H9 (cell line): ENCODE data around the gene TSPAN32. TPM values are rescaled to one million over a fixed set of nuclear protein-coding genes. Genes with fewer than 3 reads are reported as not detected.

Experiments used
- DNase-seq: peaks from one replicate; pipeline ENCODE4 v3.0.0-alpha.2; 2017
- H2AFZ ChIP-seq: one replicate; pipeline ENCODE4 v1.6.1; 2013; ENCODE audit warnings: mild to moderate bottlenecking, low read length, control low read depth, moderate library complexity
- H2AK5ac ChIP-seq: 2 replicates; pipeline ENCODE4 v1.6.1; 2013; ENCODE audit warnings: low read length, control low read depth, mixed read lengths; ENCODE audit not compliant: insufficient read length
- H2BK120ac ChIP-seq: one replicate; pipeline ENCODE4 v1.6.1; 2013; ENCODE audit warnings: low read depth, mild to moderate bottlenecking, low read length, control low read depth, inconsistent platforms; ENCODE audit not compliant: poor library complexity, severe bottlenecking
- H2BK12ac ChIP-seq: 2 replicates; pipeline ENCODE4 v1.6.1; 2013; ENCODE audit warnings: low read length, control low read depth, mixed read lengths, low read depth; ENCODE audit not compliant: insufficient read length
- H2BK15ac ChIP-seq: 2 replicates; pipeline ENCODE4 v1.6.1; 2013; ENCODE audit warnings: low read depth, low read length, control low read depth
- H2BK20ac ChIP-seq: one replicate; pipeline ENCODE4 v1.6.1; 2013; ENCODE audit warnings: low read depth, mild to moderate bottlenecking, low read length, control low read depth, inconsistent platforms; ENCODE audit not compliant: poor library complexity, severe bottlenecking
- H2BK5ac ChIP-seq: 2 replicates; pipeline ENCODE4 v1.6.1; 2013; ENCODE audit warnings: low read length, control low read depth, mixed read lengths; ENCODE audit not compliant: insufficient read length
- H3K14ac ChIP-seq: 2 replicates; pipeline ENCODE4 v1.6.1; 2013; ENCODE audit warnings: low read length, control low read depth; ENCODE audit not compliant: insufficient read depth
- H3K18ac ChIP-seq: 2 replicates; pipeline ENCODE4 v1.6.1; 2013; ENCODE audit warnings: low read depth, mild to moderate bottlenecking, mixed read lengths, low read length, control low read depth; ENCODE audit not compliant: insufficient read length
- H3K23ac ChIP-seq: 2 replicates; pipeline ENCODE4 v1.6.1; 2013; ENCODE audit warnings: low read length, control low read depth, mixed read lengths, low read depth; ENCODE audit not compliant: insufficient read length
- H3K23me2 ChIP-seq: 2 replicates; pipeline ENCODE4 v1.6.1; 2013; ENCODE audit warnings: low read depth, mild to moderate bottlenecking, mixed read lengths, low read length, control low read depth; ENCODE audit not compliant: insufficient read length, poor library complexity, severe bottlenecking
- H3K27ac ChIP-seq: 2 replicates; pipeline ENCODE4 v1.5.1; 2013; ENCODE audit warnings: low read length, control low read depth, mixed read lengths, low read depth; ENCODE audit not compliant: insufficient read length
- H3K27me3 ChIP-seq: 2 replicates; pipeline ENCODE4 v1.6.1; 2013; ENCODE audit warnings: low read length, control low read depth, inconsistent platforms; ENCODE audit not compliant: insufficient read depth
- H3K4ac ChIP-seq: 2 replicates; pipeline ENCODE4 v1.6.1; 2013; ENCODE audit warnings: low read depth, mild to moderate bottlenecking, control low read depth, inconsistent platforms, low read length, moderate library complexity
- H3K4me1 ChIP-seq: 2 replicates; pipeline ENCODE4 v1.6.1; 2013; ENCODE audit warnings: low read length, control low read depth, inconsistent platforms; ENCODE audit not compliant: insufficient read depth
- H3K4me2 ChIP-seq: 2 replicates; pipeline ENCODE4 v1.6.1; 2013; ENCODE audit warnings: low read length, control low read depth, mixed read lengths; ENCODE audit not compliant: insufficient read length, insufficient read depth
- H3K56ac ChIP-seq: 2 replicates; pipeline ENCODE4 v1.6.1; 2013; ENCODE audit warnings: low read depth, mild to moderate bottlenecking, mixed read lengths, low read length, control low read depth; ENCODE audit not compliant: insufficient read length
- H3K79me1 ChIP-seq: 2 replicates; pipeline ENCODE4 v1.6.1; 2013; ENCODE audit warnings: low read depth, mild to moderate bottlenecking, moderate library complexity, low read length, control low read depth, inconsistent platforms; ENCODE audit not compliant: insufficient read depth, poor library complexity, severe bottlenecking
- H3K79me2 ChIP-seq: 2 replicates; pipeline ENCODE4 v1.6.1; 2013; ENCODE audit warnings: low read length, control low read depth, inconsistent platforms; ENCODE audit not compliant: insufficient read depth
- H3K9ac ChIP-seq: 2 replicates; pipeline ENCODE4 v1.6.1; 2013; ENCODE audit warnings: low read length, control low read depth, mixed read lengths; ENCODE audit not compliant: insufficient read length; ENCODE audit errors: extremely low read depth
- H3K9me3 ChIP-seq: one replicate; pipeline ENCODE4 v1.6.1; 2013; ENCODE audit warnings: low read depth, low read length, inconsistent platforms; ENCODE audit not compliant: control insufficient read depth
- H3T11ph ChIP-seq: one replicate; pipeline ENCODE4 v1.6.1; 2013; ENCODE audit warnings: mild to moderate bottlenecking, low read length, control low read depth, inconsistent platforms
- H4K20me1 ChIP-seq: one replicate; pipeline ENCODE4 v1.6.1; 2013; ENCODE audit not compliant: control insufficient read depth, insufficient read length, insufficient read depth
- H4K5ac ChIP-seq: 2 replicates; pipeline ENCODE4 v1.6.1; 2013; ENCODE audit warnings: low read depth, mild to moderate bottlenecking, mixed read lengths, low read length, control low read depth; ENCODE audit not compliant: insufficient read length
- H4K8ac ChIP-seq: replicated peaks from 2 replicates; pipeline ENCODE4 v1.6.1; 2013; ENCODE audit warnings: low read length, control low read depth, mixed read lengths, low read depth; ENCODE audit not compliant: insufficient read length
- H4K91ac ChIP-seq: 2 replicates; pipeline ENCODE4 v1.6.1; 2013; ENCODE audit warnings: low read depth, mild to moderate bottlenecking, moderate library complexity, mixed read lengths, low read length, control low read depth; ENCODE audit not compliant: insufficient read length
- H3K27ac Mint-ChIP-seq, 3 experiments: 2 replicates in 2 of 3; 3 replicates in 1 of 3; pipeline ENCODE4 v1.8.0; 2020 to 2021; ENCODE audit warnings: mixed read lengths in 3 of 3, mild to moderate bottlenecking in 1 of 3, moderate library complexity in 1 of 3
- H3K27me3 Mint-ChIP-seq: 2 replicates; pipeline ENCODE4 v1.8.0; 2021; ENCODE audit warnings: low read depth, mild to moderate bottlenecking, moderate library complexity, mixed read lengths
- H3K36me3 Mint-ChIP-seq, 3 experiments: 2 replicates in 2 of 3; 3 replicates in 1 of 3; pipeline ENCODE4 v1.8.0; 2020 to 2021; ENCODE audit warnings: low read depth in 3 of 3, mixed read lengths in 3 of 3; ENCODE audit not compliant: insufficient read depth in 1 of 3
- H3K4me1 Mint-ChIP-seq, 2 experiments: 2 replicates each; pipeline ENCODE4 v1.8.0; 2020; ENCODE audit warnings: mixed read lengths in 2 of 2
- H3K4me3 Mint-ChIP-seq, 2 experiments: 2 replicates in 1 of 2; 3 replicates in 1 of 2; pipeline ENCODE4 v1.8.0; 2020 to 2021; ENCODE audit warnings: mild to moderate bottlenecking in 2 of 2, mixed read lengths in 2 of 2, moderate library complexity in 1 of 2
- H3K9me3 Mint-ChIP-seq, 2 experiments: 2 replicates in 1 of 2; 3 replicates in 1 of 2; pipeline ENCODE4 v1.8.0; 2020; ENCODE audit warnings: mild to moderate bottlenecking in 2 of 2, mixed read lengths in 2 of 2, moderate library complexity in 1 of 2
- WGBS: extraction: QIAGEN DNeasy Blood & Tissue Kit; methylation state at CpG from one replicate; pipeline ENCODE4 v1.1.7; 2013; ENCODE audit warnings: missing lambda C conversion rate, low lambda C conversion rate, mixed read lengths; ENCODE audit not compliant: insufficient read length; ENCODE audit errors: extremely low coverage; 5-methylcytosine and 5-hydroxymethylcytosine counted together
- total RNA-seq: library from RNA; stranded (reverse); gene quantifications from 2 replicates; pipeline ENCODE4 v1.2.1, GENCODE V29; 2021
- TF ChIP-seq, protein P1 (sequence below): fragments of 200-600 bp; sonication (generic); conservative IDR thresholded peaks from 3 replicates; pipeline ENCODE4 v1.8.0; 2021; ENCODE audit warnings: antibody characterized with exemption, mild to moderate bottlenecking

TSPAN32 gene
- total RNA-seq, 1 experiment from 2014 or later = not detected

DNA sequence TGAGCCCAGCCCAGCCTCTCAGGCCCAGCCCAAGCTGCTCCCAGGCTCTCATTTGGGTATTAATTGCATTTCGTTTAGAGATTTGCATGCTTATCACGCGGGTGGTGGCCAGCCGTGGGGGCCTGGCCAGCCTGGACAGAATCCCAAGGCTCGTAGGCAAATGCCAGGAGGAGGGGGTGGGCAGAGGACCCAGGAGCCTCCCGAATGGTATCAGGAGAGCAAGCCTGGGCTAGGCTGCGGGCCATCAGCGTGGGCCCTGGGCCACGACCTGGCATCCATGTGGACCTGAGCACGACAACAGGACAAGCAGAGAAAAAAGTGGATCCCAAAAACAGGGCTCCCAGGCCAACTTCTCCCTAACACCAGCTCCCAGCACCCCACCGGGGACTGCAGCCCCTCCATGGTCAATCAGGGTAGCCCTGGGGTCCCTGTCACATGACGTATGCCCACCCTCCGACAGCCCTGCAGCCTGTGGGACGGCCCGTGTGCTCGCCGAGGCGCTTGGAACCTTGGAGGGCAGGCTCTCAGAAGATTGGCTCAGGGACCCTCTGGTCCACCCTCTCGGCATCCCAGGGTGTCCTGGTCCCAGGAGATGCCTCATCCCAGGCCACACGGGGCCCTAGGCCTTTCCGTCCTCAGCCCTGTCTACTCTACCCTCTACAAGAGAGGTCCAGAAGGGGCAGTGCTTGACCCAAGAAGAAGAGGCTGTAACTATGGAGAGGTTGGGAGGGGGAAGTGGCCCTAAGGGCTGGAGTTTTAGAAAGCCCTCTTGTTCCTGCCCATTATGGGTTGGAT, 40.2 kb upstream of the TSPAN32 start:
- no peak overlapping the region for H2BK5ac ChIP-seq
- H2BK12ac ChIP-seq = no peak overlapping the region
- peaks cover 2% of the 10 kb centered on the region for H4K20me1 ChIP-seq
- no peaks in the 10 kb centered on the region for H3K9me3 Mint-ChIP-seq
- H2BK120ac ChIP-seq = no peak overlapping the region
- no peak overlapping the region for H3K27ac Mint-ChIP-seq
- no peak for DNase-seq
- H3K4me1 ChIP-seq = no peaks in the 10 kb centered on the region
- H3K18ac ChIP-seq = no peak overlapping the region
- no peak overlapping the region for H3K4me3 Mint-ChIP-seq
- no peaks in the 10 kb centered on the region for H3K4me1 Mint-ChIP-seq
- H4K5ac ChIP-seq = no peak overlapping the region
- H2AK5ac ChIP-seq = no peak overlapping the region
- TF ChIP-seq, protein P1, sequence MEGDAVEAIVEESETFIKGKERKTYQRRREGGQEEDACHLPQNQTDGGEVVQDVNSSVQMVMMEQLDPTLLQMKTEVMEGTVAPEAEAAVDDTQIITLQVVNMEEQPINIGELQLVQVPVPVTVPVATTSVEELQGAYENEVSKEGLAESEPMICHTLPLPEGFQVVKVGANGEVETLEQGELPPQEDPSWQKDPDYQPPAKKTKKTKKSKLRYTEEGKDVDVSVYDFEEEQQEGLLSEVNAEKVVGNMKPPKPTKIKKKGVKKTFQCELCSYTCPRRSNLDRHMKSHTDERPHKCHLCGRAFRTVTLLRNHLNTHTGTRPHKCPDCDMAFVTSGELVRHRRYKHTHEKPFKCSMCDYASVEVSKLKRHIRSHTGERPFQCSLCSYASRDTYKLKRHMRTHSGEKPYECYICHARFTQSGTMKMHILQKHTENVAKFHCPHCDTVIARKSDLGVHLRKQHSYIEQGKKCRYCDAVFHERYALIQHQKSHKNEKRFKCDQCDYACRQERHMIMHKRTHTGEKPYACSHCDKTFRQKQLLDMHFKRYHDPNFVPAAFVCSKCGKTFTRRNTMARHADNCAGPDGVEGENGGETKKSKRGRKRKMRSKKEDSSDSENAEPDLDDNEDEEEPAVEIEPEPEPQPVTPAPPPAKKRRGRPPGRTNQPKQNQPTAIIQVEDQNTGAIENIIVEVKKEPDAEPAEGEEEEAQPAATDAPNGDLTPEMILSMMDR = no peak
- no peak overlapping the region for H2BK15ac ChIP-seq
- no peak overlapping the region for H2BK20ac ChIP-seq
- H3K56ac ChIP-seq = no peak overlapping the region
- H3K27me3 ChIP-seq = peaks cover 2% of the 10 kb centered on the region; the same call in 1 of the 2 replicates
- no peak overlapping the region for H3K27ac ChIP-seq
- H2AFZ ChIP-seq = no peak overlapping the region
- H3K79me2 ChIP-seq = no peaks in the 10 kb centered on the region
- no peaks in the 10 kb centered on the region for H3K36me3 Mint-ChIP-seq
- H3K9me3 ChIP-seq = no peaks in the 10 kb centered on the region
- H3K23ac ChIP-seq = no peak overlapping the region
- no CpG with 5 or more reads among the region's 21 CpGs for WGBS
- H3K27me3 Mint-ChIP-seq = peaks cover 58% of the 10 kb centered on the region
- H3K4ac ChIP-seq = no peak overlapping the region
- H4K91ac ChIP-seq = no peak overlapping the region
- H3K23me2 ChIP-seq = no peaks in the 10 kb centered on the region
- no peak overlapping the region for H3T11ph ChIP-seq
- no peaks in the 10 kb centered on the region for H3K79me1 ChIP-seq
- no peak overlapping the region for H4K8ac ChIP-seq
- H3K14ac ChIP-seq = no peak overlapping the region; the same call in 1 of the 2 replicates
- no peak overlapping the region for H3K9ac ChIP-seq
- no peak overlapping the region for H3K4me2 ChIP-seq
